ENCODE data around the gene CYP24A1. TPM values are rescaled to one million over a fixed set of nuclear protein-coding genes. Genes with fewer than 3 reads are reported as not detected.

The CYP24A1 gene
- total and polyA plus RNA-seq, 2 of the 13 experiments (the other 11 are each of a cell fraction or from before 2014, with no cell fraction given) = 9.4 to 32.7 TPM

DNA sequence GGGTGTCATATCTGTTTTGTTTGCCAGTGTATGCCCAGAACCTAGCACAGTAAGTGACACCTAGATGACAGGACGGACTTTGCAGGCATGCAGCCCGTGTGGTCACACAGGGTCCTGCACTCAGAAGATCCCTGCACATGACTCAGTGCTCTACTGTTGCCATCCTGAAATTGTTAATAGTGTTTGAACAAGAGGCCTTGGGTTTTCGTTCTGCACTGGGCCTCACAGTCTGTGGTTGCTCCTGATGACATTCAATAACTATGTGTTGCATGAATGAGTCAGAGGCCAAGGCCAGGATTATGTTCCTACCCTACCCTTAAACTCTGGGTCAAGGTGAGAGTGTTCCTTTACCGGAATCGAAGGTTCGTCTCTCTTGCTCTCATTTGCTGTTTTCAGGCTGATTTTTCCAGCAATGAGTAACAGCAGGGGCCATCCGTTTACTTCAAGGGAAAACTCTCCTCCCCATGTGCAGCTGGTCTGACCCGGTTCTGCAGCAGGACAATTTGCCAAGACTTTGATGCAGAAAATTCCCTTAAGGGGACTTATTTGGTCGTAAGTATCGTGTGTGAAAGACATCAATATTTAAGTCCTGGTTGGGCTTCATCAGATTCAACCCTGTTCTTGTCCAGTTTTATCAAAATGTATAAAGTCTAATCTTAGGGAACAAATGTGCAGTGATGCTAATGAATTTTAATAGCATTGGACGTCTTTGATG lies 21.1 kb upstream of the CYP24A1 start (continued):
- TF ChIP-seq, protein P1, sequence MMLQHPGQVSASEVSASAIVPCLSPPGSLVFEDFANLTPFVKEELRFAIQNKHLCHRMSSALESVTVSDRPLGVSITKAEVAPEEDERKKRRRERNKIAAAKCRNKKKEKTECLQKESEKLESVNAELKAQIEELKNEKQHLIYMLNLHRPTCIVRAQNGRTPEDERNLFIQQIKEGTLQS (CRISPR knock-in tag; IDR thresholded peaks at IDR 0.05) = peak; percentile 98
- TF ChIP-seq ZNF558 (CRISPR knock-in tag; IDR thresholded peaks at IDR 0.05; ENCODE audit: borderline replicate concordance) (no peak), ZNF282 (IDR thresholded peaks at IDR 0.05; ENCODE audit: partially characterized antibody) (no peak), SMAD9 (CRISPR knock-in tag; IDR thresholded peaks at IDR 0.05) (peak; percentile 91; the same call in 1 of the 2 replicates), ZNF746 (CRISPR knock-in tag; IDR thresholded peaks at IDR 0.05) (0 out of 2 replicates have a peak, but pooled peaks have one; percentile 43), NCOA5 (CRISPR knock-in tag; IDR thresholded peaks at IDR 0.05) (no peak), ZNF468 (CRISPR knock-in tag; IDR thresholded peaks at IDR 0.05) (no peak), ZBTB1 (CRISPR knock-in tag; IDR thresholded peaks at IDR 0.05; ENCODE audit: borderline replicate concordance) (no peak), ZNF383 (CRISPR knock-in tag; IDR thresholded peaks at IDR 0.05; ENCODE audit: borderline replicate concordance) (no peak), ETV5 (CRISPR knock-in tag; IDR thresholded peaks at IDR 0.05; ENCODE audit: borderline replicate concordance) (peak; percentile 89), NKX3-1 (CRISPR knock-in tag; IDR thresholded peaks at IDR 0.05) (peak; percentile 54; the same call in 1 of the 2 replicates)
- TF ChIP-seq, protein P2, sequence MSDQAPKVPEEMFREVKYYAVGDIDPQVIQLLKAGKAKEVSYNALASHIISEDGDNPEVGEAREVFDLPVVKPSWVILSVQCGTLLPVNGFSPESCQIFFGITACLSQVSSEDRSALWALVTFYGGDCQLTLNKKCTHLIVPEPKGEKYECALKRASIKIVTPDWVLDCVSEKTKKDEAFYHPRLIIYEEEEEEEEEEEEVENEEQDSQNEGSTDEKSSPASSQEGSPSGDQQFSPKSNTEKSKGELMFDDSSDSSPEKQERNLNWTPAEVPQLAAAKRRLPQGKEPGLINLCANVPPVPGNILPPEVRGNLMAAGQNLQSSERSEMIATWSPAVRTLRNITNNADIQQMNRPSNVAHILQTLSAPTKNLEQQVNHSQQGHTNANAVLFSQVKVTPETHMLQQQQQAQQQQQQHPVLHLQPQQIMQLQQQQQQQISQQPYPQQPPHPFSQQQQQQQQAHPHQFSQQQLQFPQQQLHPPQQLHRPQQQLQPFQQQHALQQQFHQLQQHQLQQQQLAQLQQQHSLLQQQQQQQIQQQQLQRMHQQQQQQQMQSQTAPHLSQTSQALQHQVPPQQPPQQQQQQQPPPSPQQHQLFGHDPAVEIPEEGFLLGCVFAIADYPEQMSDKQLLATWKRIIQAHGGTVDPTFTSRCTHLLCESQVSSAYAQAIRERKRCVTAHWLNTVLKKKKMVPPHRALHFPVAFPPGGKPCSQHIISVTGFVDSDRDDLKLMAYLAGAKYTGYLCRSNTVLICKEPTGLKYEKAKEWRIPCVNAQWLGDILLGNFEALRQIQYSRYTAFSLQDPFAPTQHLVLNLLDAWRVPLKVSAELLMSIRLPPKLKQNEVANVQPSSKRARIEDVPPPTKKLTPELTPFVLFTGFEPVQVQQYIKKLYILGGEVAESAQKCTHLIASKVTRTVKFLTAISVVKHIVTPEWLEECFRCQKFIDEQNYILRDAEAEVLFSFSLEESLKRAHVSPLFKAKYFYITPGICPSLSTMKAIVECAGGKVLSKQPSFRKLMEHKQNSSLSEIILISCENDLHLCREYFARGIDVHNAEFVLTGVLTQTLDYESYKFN (CRISPR knock-in tag; conservative IDR thresholded peaks at IDR 0.05) = peak; percentile 94
- TF ChIP-seq, protein P3, sequence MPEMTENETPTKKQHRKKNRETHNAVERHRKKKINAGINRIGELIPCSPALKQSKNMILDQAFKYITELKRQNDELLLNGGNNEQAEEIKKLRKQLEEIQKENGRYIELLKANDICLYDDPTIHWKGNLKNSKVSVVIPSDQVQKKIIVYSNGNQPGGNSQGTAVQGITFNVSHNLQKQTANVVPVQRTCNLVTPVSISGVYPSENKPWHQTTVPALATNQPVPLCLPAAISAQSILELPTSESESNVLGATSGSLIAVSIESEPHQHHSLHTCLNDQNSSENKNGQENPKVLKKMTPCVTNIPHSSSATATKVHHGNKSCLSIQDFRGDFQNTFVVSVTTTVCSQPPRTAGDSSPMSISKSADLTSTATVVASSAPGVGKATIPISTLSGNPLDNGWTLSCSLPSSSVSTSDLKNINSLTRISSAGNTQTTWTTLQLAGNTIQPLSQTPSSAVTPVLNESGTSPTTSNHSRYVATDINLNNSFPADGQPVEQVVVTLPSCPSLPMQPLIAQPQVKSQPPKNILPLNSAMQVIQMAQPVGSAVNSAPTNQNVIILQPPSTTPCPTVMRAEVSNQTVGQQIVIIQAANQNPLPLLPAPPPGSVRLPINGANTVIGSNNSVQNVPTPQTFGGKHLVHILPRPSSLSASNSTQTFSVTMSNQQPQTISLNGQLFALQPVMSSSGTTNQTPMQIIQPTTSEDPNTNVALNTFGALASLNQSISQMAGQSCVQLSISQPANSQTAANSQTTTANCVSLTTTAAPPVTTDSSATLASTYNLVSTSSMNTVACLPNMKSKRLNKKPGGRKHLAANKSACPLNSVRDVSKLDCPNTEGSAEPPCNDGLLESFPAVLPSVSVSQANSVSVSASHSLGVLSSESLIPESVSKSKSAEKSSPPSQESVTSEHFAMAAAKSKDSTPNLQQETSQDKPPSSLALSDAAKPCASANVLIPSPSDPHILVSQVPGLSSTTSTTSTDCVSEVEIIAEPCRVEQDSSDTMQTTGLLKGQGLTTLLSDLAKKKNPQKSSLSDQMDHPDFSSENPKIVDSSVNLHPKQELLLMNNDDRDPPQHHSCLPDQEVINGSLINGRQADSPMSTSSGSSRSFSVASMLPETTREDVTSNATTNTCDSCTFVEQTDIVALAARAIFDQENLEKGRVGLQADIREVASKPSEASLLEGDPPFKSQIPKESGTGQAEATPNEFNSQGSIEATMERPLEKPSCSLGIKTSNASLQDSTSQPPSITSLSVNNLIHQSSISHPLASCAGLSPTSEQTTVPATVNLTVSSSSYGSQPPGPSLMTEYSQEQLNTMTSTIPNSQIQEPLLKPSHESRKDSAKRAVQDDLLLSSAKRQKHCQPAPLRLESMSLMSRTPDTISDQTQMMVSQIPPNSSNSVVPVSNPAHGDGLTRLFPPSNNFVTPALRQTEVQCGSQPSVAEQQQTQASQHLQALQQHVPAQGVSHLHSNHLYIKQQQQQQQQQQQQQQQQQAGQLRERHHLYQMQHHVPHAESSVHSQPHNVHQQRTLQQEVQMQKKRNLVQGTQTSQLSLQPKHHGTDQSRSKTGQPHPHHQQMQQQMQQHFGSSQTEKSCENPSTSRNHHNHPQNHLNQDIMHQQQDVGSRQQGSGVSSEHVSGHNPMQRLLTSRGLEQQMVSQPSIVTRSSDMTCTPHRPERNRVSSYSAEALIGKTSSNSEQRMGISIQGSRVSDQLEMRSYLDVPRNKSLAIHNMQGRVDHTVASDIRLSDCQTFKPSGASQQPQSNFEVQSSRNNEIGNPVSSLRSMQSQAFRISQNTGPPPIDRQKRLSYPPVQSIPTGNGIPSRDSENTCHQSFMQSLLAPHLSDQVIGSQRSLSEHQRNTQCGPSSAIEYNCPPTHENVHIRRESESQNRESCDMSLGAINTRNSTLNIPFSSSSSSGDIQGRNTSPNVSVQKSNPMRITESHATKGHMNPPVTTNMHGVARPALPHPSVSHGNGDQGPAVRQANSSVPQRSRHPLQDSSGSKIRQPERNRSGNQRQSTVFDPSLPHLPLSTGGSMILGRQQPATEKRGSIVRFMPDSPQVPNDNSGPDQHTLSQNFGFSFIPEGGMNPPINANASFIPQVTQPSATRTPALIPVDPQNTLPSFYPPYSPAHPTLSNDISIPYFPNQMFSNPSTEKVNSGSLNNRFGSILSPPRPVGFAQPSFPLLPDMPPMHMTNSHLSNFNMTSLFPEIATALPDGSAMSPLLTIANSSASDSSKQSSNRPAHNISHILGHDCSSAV (CRISPR knock-in tag; IDR thresholded peaks at IDR 0.05; ENCODE audit: borderline replicate concordance) = no peak
